ENCODE data around the gene PRKG1. TPM values are rescaled to one million over a fixed set of nuclear protein-coding genes. Genes with fewer than 3 reads are reported as not detected.

The PRKG1 gene
- total and polyA plus RNA-seq, 4 donors = 0.46 to 5.1 (median 1.5) TPM

GRCh38 chr10:52216852-52217251, 1142.6 kb downstream of the PRKG1 start (continued):
- TF ChIP-seq, protein P1, sequence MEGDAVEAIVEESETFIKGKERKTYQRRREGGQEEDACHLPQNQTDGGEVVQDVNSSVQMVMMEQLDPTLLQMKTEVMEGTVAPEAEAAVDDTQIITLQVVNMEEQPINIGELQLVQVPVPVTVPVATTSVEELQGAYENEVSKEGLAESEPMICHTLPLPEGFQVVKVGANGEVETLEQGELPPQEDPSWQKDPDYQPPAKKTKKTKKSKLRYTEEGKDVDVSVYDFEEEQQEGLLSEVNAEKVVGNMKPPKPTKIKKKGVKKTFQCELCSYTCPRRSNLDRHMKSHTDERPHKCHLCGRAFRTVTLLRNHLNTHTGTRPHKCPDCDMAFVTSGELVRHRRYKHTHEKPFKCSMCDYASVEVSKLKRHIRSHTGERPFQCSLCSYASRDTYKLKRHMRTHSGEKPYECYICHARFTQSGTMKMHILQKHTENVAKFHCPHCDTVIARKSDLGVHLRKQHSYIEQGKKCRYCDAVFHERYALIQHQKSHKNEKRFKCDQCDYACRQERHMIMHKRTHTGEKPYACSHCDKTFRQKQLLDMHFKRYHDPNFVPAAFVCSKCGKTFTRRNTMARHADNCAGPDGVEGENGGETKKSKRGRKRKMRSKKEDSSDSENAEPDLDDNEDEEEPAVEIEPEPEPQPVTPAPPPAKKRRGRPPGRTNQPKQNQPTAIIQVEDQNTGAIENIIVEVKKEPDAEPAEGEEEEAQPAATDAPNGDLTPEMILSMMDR (IDR thresholded peaks at IDR 0.05; ENCODE audit: low read depth, low read length, missing input control) = no peak

- no peaks in the 10 kb centered on the region for H3K36me3 ChIP-seq (ENCODE audit: control insufficient read depth in 4 of 4, insufficient read depth in 3 of 4, low read depth in 1 of 4, low read length in 3 of 4)
- H3K9ac ChIP-seq (ENCODE audit: low read depth in 1 of 2, low read length in 2 of 2) = no peak overlapping the region
- no peak for DNase-seq (ENCODE audit: low spot score)
- H3K27me3 ChIP-seq (ENCODE audit: control insufficient read depth in 4 of 4, insufficient read depth in 4 of 4, low read length in 3 of 4) = no peaks in the 10 kb centered on the region
- no peak overlapping the region for H3K27ac ChIP-seq (ENCODE audit: low read depth in 1 of 2, low read length in 2 of 2)
- peaks cover 0 to 7% (median 5%) of the 10 kb centered on the region in 4 donors for H3K4me1 ChIP-seq (ENCODE audit: control insufficient read depth in 4 of 4, insufficient read depth in 4 of 4, low read length in 3 of 4)
- H3K4me3 ChIP-seq (ENCODE audit: low read depth in 1 of 3, low read length in 3 of 3) = no peak overlapping the region
- no peaks in the 10 kb centered on the region for H3K9me3 ChIP-seq (ENCODE audit: control insufficient read depth in 4 of 4, low read length in 3 of 4)
- 93% methylated on average over 1 of the region's 1 CpG for WGBS
- no peak for TF ChIP-seq ZBTB33 (IDR thresholded peaks at IDR 0.05)
- TF ChIP-seq JUND (IDR thresholded peaks at IDR 0.05) = no peak
- TF ChIP-seq YY1 (IDR thresholded peaks at IDR 0.05) = no peak
- TF ChIP-seq TAF1 (conservative IDR thresholded peaks at IDR 0.05) = no peak
Observed at GRCh38 chr10:52217531-52217930, 1143.2 kb downstream of the PRKG1 start.

DNA sequence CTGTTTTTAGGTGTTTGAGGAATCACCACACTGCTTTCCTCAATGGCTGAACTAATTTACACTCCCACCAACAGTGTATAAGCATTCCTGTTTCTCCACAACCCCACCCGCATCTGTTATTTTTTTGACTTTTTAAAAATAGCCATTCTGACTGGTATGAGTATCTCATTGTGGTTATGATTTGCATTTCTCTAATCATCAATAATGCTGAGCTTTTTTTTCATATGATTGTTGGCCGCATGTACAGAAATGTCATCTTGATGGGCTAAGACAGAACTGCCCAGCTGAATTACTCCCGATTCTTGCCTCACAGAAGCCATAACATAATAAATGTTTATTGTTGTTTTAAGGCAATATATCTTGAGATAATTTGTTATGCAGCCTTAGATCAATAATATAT, 1146.7 kb downstream of the PRKG1 start:
- Histone ChIP-seq H3K4me3 (ENCODE audit: low read depth in 1 of 3, low read length in 3 of 3) (no peak overlapping the region), H3K4me1 (ENCODE audit: control insufficient read depth in 4 of 4, insufficient read depth in 4 of 4, low read length in 3 of 4) (no peaks in the 10 kb centered on the region), H3K9me3 (ENCODE audit: control insufficient read depth in 4 of 4, low read length in 3 of 4) (no peaks in the 10 kb centered on the region), H3K9ac (ENCODE audit: low read depth in 1 of 2, low read length in 2 of 2) (no peak overlapping the region), H3K36me3 (ENCODE audit: control insufficient read depth in 4 of 4, insufficient read depth in 3 of 4, low read depth in 1 of 4, low read length in 3 of 4) (no peaks in the 10 kb centered on the region), H3K27ac (ENCODE audit: low read depth in 1 of 2, low read length in 2 of 2) (no peak overlapping the region), H3K27me3 (ENCODE audit: control insufficient read depth in 4 of 4, insufficient read depth in 4 of 4, low read length in 3 of 4) (no peaks in the 10 kb centered on the region)
- TF ChIP-seq FOXA1 (IDR thresholded peaks at IDR 0.05) = no peak
- TF ChIP-seq, protein P2, sequence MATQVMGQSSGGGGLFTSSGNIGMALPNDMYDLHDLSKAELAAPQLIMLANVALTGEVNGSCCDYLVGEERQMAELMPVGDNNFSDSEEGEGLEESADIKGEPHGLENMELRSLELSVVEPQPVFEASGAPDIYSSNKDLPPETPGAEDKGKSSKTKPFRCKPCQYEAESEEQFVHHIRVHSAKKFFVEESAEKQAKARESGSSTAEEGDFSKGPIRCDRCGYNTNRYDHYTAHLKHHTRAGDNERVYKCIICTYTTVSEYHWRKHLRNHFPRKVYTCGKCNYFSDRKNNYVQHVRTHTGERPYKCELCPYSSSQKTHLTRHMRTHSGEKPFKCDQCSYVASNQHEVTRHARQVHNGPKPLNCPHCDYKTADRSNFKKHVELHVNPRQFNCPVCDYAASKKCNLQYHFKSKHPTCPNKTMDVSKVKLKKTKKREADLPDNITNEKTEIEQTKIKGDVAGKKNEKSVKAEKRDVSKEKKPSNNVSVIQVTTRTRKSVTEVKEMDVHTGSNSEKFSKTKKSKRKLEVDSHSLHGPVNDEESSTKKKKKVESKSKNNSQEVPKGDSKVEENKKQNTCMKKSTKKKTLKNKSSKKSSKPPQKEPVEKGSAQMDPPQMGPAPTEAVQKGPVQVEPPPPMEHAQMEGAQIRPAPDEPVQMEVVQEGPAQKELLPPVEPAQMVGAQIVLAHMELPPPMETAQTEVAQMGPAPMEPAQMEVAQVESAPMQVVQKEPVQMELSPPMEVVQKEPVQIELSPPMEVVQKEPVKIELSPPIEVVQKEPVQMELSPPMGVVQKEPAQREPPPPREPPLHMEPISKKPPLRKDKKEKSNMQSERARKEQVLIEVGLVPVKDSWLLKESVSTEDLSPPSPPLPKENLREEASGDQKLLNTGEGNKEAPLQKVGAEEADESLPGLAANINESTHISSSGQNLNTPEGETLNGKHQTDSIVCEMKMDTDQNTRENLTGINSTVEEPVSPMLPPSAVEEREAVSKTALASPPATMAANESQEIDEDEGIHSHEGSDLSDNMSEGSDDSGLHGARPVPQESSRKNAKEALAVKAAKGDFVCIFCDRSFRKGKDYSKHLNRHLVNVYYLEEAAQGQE (IDR thresholded peaks at IDR 0.05) = no peak
- no peak for TF ChIP-seq MAX (IDR thresholded peaks at IDR 0.05)
- TF ChIP-seq YY1 (IDR thresholded peaks at IDR 0.05) = no peak
- TF ChIP-seq SP1 (IDR thresholded peaks at IDR 0.05) = no peak
- no peak for TF ChIP-seq EGR1 (IDR thresholded peaks at IDR 0.05; ENCODE audit: low read depth in 2 of 2)
- WGBS = 93% methylated on average over 3 of the region's 3 CpGs
- no peak for DNase-seq (ENCODE audit: low spot score)
